Measurements from ENCODE around the gene ZNF467. TPM values are rescaled to one million over a fixed set of nuclear protein-coding genes. Genes with fewer than 3 reads are reported as not detected.

ZNF467 gene
- polyA plus RNA-seq, 3 donors: 23.0 to 23.9 (median 23.0) TPM

DNA sequence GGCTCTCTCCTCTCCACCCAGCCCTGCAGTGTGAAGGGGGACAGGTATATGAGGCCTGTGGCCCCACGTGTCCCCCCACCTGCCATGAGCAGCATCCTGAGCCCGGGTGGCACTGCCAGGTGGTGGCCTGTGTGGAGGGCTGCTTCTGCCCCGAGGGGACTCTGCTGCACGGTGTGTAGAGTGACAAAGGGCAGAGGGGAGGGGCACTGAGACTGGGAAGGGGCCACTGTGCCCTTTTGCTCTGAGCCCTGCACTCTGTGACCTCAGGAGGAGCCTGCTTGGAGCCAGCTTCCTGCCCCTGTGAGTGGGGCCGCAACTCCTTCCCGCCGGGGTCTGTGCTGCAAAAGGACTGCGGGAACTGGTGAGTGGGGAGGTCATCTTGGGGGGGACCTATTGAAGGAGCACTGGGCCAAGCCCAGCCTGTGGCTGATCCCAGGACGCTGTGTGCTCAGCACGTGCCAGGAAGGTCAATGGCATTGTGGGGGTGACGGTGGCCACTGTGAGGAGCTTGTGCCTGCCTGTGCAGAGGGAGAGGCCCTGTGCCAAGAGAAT lies 15.0 kb upstream of the ZNF467 start:
- DNase-seq (ENCODE audit: low read depth in 3 of 3, low spot score in 2 of 3): no peak

DNA sequence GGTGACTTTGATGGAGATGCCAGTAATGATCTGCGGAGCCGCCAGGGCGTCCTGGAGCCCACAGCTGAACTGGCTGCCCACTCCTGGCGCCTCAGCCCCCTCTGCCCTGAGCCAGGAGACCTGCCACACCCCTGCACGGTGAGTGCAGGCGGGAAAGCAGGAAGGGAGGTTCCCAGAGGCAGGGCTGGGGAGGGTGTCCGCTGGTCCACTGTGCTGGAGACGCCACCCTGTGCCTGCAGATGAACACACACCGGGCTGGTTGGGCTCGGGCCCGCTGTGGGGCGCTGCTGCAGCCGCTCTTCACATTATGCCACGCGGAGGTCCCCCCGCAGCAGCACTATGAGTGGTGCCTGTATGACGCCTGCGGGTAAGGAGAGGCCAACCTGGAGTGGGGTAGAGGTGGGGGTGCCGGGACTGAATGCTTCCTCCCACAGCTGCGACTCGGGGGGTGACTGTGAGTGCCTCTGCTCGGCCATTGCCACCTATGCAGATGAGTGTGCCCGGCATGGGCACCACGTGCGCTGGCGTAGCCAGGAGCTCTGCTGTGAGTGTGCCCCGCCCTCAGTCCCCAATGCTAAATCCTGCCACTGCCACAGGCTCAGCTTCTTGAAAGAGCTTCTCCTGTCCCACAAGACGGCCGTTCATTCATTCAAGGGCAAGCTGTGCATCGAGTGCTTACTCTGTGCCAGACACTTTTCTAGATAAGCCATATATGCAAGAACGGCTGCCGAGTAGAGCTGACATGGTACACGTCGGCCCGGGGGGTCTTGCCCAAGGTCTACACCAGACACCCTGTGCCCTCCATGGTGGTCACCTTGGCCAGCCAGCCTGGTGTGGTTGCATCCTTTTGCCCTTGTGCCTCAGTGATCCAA lies 14.3 kb upstream of the ZNF467 start:
- DNase-seq (ENCODE audit: low read depth in 3 of 3, low spot score in 2 of 3): no peak

DNA sequence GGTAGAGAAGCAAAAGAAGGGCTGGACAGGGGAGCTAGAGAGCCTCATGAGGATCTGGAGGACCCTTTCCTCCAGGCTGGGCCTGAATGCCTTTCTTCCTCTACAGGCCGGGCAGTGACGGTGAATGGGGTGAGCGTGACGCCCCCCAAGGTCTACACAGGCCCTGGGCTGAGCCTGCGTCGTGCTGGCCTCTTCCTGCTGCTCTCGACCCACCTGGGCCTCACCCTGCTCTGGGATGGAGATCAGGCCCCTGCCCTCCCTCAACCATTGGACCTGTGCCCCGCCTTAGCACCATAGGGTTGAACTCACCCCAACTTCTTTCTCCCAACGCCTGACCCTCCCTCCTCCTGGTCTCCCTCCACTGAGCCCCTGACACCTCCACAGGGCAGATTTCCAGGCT lies 12.6 kb upstream of the ZNF467 start:
- DNase-seq (ENCODE audit: low read depth in 3 of 3, low spot score in 2 of 3): no peak

GRCh38 chr7:149785402-149785801 lies 12.0 kb upstream of the ZNF467 start:
- no peak for DNase-seq (ENCODE audit: low read depth in 3 of 3, low spot score in 2 of 3)

DNA sequence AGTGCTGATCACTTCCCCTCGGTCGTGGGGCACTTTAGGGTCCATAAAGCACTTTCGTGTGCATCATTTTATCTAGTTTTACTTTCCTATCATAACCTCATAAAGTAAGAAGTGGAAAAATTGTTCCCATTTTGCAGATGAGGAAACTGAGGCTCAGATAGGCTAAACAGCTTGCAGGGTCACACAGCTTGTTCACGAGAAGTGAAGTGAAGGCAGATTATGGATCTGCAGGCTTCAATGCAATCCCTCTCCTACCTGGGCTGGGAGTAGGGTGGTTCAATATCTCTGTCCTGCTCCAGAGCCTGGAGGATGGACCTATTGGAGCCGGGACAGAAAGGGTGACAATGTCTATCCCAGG lies 10.8 kb upstream of the ZNF467 start:
- DNase-seq (ENCODE audit: low read depth in 3 of 3, low spot score in 2 of 3): no peak

- DNase-seq (ENCODE audit: low read depth in 3 of 3, low spot score in 2 of 3): no peak
These were observed 10.2 kb upstream of the ZNF467 start for GRCh38 chr7:149783386-149784250.

DNA sequence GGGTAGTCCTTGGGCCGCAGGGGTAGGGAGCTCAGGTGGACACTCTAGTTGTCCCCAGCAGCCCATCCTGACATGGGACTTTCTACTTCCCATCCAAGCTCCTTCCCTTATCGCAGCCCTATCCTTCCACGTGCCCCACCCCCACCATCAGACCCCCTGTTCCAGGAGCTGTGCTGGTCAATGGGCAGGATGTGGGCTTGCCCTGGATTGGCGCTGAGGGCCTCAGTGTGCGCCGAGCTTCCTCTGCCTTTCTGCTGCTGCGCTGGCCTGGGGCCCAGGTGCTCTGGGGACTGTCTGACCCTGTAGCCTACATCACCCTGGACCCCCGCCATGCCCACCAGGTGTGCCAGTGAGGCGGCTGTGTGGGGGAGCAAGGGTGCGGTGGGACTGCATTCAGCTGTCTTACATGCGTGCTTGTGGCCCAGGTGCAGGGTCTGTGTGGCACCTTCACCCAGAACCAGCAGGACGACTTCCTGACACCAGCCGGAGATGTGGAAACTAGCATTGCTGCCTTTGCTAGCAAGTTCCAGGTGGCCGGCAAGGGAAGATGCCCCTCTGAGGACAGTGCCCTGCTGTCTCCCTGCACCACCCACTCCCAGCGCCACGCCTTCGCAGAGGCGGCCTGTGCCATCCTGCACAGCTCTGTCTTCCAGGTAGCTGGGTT lies 9.4 kb upstream of the ZNF467 start:
- DNase-seq (ENCODE audit: low read depth in 3 of 3, low spot score in 2 of 3): no peak

DNA sequence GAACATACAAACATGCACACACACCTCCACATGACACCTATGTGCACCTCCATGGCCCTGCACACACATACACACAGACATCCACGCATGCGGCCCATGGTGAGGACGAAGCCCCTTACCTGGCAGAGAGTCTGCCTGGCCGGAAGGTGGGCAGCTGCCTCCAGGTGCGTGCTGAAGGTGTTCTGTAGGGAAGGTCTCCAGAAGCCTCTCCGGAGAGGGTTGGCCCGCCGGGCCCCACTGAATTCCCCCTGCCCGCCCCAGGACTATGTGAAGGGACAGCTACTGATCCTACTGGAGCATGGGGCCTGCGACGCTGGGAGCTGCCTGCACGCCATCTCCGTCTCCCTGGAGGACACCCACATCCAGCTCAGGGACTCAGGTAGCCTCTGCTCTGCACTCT lies 8.5 kb upstream of the ZNF467 start:
- no peak for DNase-seq (ENCODE audit: low read depth in 3 of 3, low spot score in 2 of 3)

DNA sequence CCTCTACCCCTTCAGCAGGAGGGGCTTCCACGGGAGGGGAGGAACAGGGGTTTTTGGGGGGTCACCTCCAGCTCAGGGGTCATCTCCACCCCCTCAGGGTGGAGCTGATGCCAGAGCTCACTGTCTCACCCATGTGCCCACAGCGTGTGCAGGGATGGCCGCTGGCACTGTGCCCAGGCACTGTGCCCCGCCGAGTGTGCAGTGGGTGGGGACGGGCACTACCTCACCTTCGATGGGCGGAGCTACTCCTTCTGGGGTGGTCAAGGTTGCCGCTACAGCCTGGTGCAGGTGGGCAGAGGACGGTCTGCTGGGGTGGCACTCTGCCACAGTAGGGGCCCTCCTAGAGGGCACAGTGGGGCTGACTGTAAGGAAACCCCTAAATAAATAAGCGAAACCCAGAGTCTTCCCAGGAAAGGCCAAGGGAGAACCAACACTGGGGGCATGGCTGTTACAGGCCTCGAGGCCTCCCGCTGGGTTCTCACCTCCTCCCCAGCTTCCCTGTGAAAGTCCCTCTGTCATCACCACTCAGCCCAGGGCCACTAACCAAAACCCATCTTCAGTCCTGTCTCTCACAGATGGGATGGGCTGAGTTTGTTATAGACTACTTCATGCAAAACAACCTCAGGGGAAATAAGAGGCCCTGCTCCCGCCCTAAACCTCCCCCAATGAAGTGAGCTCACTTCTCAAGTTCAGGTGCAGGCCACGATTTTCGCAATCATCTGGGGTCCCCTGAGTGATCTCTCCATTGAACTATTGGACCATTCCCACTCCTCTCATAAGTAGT lies 7.4 kb upstream of the ZNF467 start:
- DNase-seq (ENCODE audit: low read depth in 3 of 3, low spot score in 2 of 3): no peak

DNA sequence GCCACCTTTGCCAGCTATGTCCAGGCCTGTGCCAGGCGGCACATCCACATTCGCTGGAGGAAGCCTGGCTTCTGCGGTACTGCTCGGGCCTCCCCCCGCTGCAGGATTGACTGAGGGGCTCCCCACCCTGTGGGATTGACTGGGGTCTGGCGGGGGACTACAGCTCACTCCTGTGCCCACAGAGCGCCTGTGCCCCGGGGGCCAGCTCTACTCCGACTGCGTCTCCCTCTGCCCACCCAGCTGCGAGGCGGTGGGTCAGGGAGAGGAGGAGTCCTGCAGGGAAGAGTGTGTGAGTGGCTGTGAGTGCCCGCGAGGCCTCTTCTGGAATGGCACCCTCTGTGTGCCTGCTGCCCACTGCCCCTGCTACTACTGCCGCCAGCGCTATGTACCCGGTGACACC lies 6.7 kb upstream of the ZNF467 start:
- DNase-seq (ENCODE audit: low read depth in 3 of 3, low spot score in 2 of 3): no peak

DNA sequence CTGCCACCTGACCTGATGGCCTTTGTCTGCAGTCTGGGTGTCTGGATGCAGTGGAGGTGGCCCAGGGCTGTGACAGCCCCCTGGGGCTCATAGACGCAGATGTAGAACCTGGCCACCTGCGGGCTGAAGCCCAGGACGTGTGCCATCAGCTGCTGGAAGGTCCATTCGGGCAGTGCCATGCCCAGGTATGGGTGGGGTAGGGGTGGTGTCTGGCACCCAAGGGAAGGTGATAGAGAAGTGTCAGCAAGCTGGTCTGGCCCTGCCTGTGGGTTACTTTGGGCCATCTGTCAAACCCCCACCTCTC lies 6.1 kb upstream of the ZNF467 start:
- no peak for DNase-seq (ENCODE audit: low read depth in 3 of 3, low spot score in 2 of 3)

- no peak for DNase-seq (ENCODE audit: low read depth in 3 of 3, low spot score in 2 of 3)
These were observed 5.5 kb upstream of the ZNF467 start for GRCh38 chr7:149778696-149779501.

- DNase-seq (ENCODE audit: low read depth in 3 of 3, low spot score in 2 of 3): no peak
These were observed 4.9 kb upstream of the ZNF467 start for GRCh38 chr7:149778327-149778637.

GRCh38 chr7:149777551-149778326 lies 4.4 kb upstream of the ZNF467 start:
- DNase-seq (ENCODE audit: low read depth in 3 of 3, low spot score in 2 of 3): no peak

- DNase-seq (ENCODE audit: low read depth in 3 of 3, low spot score in 2 of 3): no peak
These were observed 3.5 kb upstream of the ZNF467 start for GRCh38 chr7:149776848-149777407.

DNA sequence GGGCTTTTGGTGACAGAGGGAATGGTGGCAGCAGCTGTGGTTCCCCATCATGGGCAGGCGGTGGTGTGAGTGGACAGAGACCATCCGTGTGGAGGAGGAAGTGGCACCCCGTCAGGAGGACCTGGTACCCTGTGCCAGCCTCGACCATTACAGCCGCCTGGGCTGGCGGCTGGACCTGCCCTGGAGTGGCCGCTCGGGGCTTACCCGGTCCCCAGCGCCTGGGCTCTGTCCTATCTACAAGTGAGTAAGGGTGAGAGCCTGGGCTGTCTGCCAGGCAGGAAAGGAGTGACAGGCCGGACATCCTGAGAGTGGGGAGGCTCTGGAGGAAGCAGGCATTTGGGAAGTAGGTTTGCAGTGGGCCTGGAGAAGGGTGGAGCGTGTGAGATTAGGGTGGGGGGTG lies 2.9 kb upstream of the ZNF467 start:
- no peak for DNase-seq (ENCODE audit: low read depth in 3 of 3, low spot score in 2 of 3)

GRCh38 chr7:149775176-149775556 lies 1.8 kb upstream of the ZNF467 start:
- no peak for DNase-seq (ENCODE audit: low read depth in 3 of 3, low spot score in 2 of 3)

DNA sequence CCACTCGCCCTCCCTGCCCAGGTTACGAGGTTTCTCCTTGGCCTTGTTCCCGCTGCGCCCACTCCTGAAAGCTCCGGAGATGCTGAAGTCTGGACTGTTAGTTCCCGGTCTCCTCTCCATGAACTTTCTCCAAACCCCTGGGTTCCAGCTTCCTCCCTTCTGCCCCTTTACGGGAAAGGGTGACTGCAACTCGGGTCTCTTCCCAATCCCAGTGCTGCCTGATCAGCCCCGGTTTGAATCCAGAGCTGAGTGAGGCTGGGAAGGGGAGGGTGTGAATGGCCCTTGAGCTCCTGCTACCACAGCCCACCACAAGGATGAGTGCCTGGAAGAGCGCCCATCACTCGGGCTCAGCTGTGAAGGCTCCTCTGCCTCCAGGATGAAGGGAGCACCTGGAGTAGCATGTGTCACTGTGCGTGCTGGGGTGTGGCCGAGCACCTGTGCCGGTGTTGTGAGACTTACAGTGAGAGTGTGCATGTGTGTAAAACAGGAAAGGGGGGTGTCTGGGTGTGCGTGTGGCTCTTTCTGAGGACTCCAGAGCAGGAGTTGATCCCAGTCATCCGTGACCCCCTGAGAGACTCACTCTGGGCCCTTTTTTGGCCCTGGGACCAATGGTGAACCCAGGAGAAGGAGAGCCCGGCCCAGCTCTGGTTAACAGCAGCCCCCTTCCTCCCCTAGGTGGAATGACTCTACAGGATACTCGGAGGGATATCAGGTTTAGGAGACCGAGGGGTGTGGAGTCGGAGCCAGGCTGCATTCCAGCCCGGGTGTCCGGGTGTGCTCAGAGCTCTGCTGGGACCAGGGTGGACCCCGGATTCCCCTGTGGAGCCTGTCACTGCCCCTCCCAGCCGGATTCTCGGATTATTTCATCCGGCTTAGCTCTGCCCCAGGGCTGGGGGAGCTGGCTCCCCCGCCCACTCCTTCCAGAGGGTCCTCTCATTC lies 1.1 kb upstream of the ZNF467 start:
- DNase-seq (ENCODE audit: low read depth in 3 of 3, low spot score in 2 of 3): no peak

Measured in right renal cortex interstitium (tissue), 3 donors.